Activated CD4-positive, alpha-beta T cell treated with anti-CD3 and anti-CD28 coated beads for 24 hours (primary cell): ENCODE results near the gene IL17D.

Experiments
- DNase-seq, 2 donors: peaks; one replicate each; pipeline ENCODE4 v3.0.0-alpha.2; 2020; ENCODE audit warnings: low read depth in 2 of 2

The IL17D gene

DNA sequence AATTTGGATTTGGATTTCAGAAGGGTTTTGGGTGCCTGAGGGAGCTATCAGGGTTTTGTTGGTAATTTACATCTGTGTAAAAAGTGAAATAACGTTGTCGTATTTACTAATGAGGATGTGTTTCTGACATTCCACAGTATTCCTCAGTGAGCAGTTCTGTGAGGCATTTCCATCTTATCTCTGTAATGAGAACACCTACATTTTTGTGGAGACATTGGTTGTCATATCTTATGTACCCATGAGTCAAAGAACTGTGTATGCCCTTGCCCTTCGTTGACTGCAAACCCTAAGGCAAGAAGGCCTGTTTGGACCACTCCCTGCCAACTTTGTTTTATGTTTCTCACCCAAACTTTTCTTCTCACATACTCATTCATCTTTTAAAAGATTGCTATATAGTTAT lies 14.2 kb upstream of the IL17D start:
- DNase-seq: no peak

DNA sequence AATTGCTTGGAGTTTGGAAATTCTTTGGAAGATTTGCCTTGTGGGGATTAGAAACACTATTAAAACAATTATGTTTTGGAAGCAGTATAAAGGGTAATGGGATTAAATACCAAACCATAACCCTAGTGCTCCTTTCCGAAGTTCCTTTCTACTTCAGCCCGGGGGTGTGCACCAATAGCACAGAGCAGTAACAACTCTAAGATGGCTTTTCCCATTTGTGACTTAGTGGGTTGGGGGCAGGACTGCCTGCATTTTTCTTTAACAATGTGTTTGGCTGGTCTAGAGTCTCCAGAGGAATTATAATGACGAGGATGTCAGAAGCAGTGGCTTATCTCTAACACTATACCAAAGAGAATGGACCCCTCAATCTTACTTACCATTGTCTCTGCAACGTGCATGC lies 11.9 kb upstream of the IL17D start:
- no peak for DNase-seq

DNA sequence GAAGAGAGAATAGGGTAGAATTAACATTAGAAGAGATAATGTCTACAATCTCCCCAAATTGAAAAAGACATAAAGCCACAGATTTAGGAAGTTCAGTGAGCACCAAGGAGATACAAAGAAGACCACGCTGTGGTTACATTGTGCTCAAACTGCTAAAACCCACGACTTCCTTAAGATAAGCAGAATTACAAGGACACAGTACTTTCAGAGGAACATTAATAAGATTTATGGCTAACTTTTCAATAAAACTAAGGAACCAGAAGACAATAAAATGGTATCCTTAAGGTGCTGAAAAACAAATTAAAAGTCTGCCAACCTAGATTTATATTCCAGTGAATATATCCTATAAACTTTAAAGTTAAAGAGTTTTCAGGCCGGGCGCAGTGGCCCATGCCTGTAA lies 7.4 kb upstream of the IL17D start:
- no peak for DNase-seq

DNA sequence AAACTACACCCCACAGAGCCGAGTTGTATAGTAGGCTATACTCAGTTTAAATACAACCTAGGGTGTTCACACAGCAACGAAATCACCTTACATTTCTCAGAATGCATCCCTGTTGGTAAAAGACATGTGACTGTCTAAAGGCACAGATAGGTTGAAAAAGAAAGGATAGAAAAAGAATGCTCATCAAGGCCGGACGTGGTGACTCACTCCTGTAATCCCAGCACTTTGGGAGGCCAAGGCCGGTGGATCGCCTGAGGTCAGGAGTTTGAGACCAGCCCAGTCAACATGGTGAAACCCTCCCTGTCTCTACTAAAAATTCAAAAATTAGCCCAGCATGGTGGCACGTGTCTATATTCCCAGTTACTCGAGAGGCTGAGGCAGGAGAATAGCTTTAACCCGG lies 3.8 kb upstream of the IL17D start:
- DNase-seq: no peak

DNA sequence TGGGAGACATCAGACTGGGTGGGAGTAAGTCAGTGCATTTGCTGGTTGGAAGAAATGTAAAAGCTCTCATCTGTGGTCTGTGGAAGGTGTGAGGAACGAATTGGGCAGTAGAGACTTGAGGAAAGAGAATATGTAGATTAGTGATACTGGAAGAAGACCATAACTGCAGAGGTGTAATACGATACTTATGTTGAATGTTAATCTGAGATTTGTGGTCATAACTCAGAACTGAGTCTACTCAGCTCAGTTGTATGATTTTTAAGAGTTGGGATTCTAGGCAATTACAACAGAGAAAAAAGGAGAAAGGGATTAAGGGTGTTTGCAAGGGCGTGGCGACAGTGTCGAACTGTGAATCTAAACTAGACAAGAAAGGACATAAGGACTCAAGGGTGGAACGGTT lies 3.2 kb upstream of the IL17D start:
- DNase-seq: no peak

DNA sequence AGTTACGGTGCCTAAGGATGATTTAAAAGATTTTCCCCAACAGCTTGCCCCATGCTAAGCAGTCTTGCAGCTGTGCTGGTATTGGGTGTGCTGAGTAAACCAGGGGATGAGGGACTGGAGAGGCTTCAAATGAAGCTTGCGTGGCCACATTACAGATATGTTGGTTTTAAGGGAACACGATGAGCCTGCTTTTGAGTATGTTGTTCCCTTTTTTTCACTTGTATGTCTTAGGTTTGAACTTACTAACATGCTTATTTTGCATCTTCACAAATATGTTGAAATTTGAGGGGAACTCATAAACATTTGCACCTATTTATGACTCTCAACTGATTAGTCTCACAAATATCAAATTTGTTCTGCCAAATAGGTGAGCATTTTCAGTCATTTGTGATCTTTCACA lies 2.0 kb upstream of the IL17D start:
- DNase-seq: no peak

DNA sequence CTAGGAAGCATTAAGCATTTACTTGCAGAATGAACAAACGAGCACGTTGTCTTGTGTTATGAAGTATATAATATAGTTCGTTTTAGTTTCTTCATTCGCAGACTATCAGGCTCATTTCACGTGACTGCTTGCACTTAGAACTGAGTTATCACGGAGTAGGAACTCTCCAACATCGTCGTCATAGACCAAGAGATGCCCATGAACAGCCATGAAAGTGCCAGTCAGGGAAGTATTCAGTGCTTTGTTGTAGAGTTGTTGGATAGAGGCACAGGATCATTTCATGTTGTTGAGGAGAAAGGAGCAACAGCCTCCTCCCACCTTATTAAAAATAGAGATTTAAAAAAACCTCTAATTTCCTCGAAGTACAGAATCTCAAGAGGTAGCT lies 977 bp upstream of the IL17D start:
- no peak for DNase-seq

DNA sequence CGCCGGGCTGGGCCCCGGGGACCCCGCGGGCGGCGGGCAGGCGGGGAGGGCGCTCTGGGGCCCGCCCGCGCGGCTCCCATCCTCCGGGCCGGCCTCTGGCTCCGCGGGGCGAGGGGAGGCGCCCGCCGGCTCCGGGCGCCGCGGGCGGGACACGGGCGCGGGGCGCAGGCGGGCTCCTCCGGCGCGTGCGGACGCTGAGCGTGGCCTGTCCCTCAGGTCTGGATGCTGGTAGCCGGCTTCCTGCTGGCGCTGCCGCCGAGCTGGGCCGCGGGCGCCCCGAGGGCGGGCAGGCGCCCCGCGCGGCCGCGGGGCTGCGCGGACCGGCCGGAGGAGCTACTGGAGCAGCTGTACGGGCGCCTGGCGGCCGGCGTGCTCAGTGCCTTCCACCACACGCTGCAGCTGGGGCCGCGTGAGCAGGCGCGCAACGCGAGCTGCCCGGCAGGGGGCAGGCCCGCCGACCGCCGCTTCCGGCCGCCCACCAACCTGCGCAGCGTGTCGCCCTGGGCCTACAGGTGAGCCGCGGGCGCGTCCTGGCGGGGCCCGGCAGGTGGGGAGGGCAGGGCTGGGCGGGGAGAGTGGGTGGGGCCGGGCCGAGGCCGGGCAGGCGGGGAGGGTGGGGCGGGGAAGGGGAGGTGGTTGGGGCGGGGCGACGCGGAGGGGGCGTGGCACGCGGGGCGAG lies 420 bp downstream of the IL17D start:
- DNase-seq: peak; percentile 49 to 52

DNA sequence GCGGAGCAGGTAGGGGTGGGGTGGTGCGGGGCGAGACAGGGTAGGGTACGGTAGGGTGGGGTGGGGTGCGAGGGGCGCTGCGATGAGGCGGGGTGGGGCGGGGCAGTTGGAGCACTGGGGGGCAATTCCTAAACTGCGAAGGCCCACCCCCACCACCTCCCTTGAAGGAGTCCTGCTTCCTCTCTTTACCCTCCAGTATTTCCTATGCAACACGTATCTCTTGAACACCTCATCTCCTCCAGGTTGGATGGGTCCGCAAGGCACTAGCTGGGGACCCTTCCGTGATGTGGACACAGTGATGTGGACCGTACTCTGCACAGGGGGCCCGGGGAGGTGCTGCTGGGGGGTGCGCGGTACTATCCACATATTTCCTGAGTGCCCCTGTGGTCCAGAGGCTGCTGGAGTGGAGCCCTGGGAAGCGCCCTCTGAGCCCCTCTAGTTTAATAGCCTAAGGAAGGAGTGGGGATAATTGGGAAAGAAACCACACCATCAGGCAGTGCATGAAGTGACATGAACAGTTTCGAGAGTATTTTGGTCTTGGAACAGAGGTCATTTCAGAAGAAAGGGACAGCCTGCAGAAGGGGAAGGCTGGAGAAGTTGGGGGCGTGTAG lies 1.1 kb downstream of the IL17D start:
- no peak for DNase-seq

DNA sequence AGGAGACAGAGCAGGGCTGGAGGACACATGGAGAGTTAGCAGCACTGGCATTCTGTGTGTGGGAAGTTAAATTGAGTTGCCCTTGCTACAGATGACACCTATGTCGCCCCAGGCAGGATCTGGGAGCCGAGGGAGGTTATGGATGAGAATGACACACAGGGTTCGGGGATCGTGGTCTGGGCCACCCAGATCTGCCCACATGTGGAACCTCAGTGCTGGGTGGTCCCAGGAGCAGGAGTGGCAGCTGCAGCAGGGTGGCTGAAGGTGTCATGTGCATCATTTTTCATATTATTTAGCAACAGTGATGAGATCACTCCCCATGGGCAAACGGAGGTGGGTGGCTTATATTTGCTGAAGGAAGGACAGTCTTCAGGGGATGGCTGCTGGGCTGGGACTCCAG lies 3.2 kb downstream of the IL17D start:
- DNase-seq: no peak

DNA sequence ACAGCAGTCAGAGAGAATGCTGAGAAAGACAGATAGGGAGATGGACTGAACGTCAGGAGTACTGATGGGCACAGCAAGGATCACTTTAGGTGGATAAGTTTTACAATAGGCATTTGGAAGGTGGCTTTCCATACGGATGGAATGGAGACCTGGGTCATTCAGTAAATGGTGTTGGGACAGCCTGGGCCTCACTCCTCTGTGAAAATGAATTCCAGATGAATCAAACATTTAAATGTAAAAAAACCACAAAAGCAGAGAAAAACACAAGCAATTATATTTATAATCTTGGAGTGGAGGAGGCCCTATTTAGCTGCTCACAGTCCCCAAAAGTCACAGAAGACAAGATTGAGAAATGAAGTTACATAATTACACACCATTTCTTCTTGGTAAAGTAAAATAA lies 4.7 kb downstream of the IL17D start:
- no peak for DNase-seq

DNA sequence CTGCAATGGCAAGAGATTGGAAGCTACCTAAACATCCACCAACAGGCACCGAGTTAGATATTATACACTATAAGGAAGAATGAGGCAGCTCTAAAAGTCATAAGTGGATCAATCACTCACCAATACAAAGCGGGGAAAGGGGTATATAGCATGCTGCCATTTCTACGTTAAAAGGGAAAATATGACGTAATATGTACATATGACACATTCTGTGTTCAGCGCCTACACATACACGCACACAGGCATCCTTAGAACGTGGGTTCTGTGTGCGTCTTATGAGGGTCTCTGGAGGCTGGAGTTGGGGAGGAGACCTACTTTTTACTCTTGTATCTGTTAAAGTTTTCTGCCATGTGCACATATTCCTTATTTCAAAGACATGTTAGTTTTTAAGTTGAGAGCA lies 5.9 kb downstream of the IL17D start:
- DNase-seq: no peak

DNA sequence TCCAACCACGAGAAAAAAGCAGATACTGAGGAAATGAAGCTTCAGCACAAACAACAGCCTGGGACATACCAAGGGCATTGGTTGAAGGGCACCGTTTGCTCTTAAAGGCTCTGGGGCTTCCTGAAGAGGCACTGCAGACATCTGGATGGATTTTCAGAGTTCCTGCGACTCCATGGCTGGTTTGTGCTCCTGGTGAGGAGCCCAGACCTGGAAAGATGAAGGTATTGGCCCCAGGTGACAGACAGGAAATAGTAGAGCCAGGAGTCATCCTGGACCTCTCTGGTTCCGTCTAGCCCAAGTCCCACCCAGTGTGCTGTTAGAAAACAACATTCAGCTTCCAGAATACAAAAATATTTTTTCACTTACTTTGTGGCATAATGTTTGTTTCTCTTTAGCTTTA lies 6.3 kb downstream of the IL17D start:
- no peak for DNase-seq

DNA sequence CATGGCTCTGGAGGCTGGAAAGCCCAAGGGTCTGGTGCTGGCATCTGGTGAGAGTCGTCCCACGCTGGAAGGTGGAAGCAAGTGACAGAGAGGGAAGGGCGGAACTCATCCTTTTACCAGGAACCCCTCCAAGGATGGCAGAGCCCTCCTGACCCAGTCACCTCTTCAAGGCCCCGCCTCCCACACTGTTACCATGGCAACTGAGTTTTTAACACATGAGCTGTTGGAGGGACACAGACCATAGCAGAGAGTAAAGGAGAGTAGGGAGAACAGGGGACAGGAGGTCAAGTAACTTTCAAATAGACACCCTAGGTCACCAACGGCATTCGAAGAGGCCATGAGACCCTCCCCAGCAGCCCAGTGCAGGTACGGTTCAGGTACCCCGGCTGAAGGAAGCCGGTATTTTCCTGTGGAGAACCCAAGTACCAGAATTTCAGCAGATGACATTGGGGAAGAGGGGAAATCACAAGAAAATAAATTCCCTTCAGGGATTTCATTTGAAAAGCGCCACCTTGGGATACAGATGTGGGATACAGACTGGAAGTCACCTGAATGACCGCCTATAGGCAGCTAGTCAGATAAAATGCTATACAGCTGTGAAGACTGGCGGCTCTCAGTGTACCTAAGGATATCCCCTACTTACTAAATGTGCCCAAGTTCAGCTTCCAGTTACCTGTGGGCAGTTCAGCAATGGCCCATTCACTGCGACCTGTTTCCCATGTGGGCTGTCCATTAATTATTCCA lies 8.0 kb downstream of the IL17D start:
- DNase-seq: no peak

DNA sequence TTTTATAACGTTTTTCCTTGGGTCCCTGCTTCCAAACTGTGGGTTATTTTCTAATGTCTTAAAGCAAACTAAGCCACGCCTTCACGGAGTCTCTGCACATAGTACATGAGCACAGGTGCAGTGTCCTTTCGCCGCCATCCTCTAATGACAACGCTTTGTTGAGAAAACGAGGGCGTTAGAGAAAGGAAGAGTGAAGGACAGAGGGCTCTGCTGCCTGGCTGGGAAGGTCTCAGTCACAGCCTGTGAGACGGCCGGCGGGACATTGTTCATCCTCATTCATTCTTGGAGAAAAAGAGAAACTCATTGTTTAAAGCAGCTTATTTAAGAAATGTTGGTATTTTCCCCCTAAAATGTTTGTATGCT lies 9.5 kb downstream of the IL17D start:
- DNase-seq: no peak

DNA sequence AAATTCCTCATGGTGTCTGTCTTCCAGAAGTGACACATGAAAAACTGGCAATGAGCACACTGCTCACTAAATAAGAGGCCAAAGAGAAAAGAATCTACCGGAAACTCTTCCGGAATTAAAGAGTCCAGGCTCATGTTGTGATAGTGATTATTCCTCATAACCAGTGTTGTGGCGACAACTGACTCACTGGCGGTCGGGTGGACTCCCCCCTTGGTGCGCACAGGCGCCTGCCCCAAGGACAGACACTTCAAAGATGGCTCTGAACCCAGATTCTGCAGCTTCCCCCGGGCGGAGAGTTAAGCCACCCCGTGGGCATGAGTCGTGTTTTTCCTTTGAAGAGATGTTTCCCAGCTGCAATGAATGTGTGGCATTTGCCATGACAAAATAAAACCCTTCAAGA lies 10.3 kb downstream of the IL17D start:
- DNase-seq: no peak

DNA sequence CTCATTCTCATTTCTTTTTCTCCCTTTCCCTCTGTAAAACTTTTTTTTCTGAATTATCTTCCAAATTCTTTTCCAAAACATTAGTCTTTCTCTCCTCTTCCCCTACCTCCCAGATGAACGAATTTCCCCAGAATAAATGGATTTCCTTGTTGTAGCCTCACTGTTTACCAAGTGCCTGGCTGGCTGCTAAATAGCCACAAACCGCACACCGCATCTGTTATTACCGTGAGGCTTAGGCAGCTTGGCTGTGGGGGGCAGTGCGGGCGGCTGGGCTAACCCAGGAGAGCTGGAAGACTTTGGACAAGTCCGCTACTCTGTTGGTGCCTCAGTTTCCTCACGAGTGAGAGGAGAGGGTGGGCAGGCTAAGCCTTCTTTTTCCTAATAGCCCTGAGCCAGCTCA lies 10.7 kb downstream of the IL17D start:
- no peak for DNase-seq

DNA sequence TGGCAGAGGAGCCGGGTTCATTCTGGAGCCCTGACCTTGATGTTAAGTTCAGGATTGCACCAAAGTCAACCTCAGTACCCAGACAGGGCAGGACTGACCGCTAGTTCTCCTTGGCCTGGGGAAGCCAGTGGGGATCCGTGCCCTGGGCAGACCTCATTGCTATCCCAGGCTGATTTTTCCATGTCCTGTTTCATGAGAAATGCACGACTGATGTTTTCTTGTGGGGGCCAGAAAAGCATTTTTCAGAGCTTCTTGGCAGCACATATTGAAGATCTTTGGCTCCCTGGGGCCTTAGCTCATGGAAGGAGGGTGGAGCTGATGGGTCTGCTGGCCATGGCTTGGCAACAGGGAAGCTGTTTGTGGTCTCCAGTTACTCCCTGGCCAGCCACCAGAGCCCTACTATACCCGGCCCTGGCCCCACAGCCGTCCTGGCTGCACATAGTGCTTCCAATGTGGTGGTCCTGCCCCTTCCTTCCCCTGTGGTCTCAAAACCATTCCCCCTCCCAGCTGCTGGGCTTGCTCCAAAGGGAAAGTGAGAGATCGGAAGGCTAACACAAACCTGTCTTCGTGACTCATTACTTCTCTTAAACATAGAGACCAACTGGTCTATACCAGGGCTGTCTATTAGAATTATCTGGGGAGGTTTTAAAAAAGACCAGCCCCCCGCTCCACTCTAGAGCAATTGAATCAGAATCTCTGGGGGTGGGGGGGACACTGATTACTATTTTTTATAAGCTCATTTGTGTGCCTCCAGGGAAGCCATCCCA lies 11.2 kb downstream of the IL17D start:
- no peak for DNase-seq

DNA sequence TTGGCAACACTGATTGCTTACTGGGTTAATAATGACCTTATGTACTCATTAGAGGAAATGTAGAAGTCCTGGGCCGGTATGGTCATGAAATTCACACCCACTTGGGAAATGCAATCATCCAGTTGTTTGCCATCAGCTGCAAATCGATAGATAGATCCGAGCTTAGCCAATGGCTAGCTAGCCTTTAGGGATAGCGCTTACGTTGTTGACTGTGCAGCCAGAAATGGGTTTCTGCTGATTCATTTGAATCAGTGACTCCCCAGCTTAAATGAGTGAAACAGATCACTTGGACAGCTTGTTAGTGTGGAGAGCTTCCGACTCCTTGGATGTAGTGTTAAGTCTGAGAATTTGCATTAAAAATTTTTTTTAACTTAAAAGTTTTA lies 11.8 kb downstream of the IL17D start:
- DNase-seq: no peak

DNA sequence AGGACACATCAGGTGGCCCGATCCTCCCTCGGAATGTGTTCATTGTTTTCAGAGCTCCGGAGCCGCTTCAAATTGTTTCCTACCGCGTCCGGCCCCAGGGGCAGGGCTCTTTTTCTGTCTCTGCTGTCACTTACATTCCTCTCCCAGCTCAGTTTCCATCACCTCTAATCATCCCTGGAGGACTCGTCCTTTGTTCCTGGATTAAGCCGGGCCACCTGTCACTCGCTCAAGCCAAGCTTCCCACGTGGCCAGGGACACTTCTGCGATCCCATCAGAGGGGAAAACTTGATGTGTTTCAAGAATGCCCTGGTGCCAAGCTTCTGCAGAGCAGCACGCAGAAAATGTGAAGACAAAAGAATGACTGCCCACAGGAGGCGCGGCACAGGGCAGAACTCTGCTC lies 13.5 kb downstream of the IL17D start:
- DNase-seq: no peak

DNA sequence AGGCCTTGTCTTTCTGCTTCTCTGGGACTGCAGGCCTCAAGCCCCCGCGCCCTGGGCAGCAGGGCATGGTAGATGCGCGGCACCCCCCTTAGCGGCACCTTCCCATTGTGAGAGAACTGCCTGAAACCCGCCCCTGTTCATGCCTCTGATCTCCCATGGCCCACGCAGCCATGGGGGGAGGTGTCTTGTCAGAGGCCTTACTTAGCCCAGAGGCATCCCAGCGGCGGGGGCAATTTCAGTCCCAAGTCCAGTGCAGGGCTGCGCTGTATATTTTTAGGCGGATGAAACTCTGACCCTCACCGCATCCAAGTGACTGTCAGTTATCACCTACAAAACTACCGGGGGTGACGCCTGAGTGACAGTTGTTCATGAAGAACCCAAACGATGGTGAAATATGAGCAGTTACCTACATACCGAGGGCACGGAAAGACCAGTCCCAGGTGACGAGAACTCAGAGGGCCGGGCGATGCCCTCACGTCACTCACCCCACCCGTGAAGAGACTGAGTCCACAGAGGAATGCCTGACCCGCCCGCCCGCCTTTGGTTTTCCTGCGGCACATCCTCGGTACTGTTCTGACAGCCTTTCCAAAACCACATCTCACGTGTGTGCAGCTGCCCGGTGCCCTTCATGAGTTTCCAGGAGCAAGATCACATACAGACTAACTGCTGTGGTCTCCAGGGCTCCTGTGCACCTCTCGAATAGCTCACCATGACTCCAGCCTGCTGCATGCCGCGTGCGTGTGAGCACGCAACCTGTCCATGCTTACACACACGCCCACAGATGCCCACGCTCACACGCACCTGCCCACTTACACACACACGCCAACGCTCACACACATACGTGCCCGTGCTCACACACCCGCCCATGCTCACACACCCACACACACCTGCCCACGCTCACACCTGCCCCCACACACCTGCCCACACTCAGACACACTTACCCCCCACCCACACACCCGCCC lies 14.4 kb downstream of the IL17D start:
- DNase-seq: no peak
